GM21423 (cell line): Measurements from ENCODE around the gene NUDT14.

Source experiments
- ATAC-seq: cut with Tn5 transposase; IDR thresholded peaks from one replicate; pipeline ENCODE4 v1.9.1; 2021; ENCODE audit warnings: mild to moderate bottlenecking, moderate library complexity; ENCODE audit not compliant: unreplicated experiment

The NUDT14 gene

GRCh38 chr14:105178069-105178867 is 2.8 kb downstream of the NUDT14 start:
- ATAC-seq, result no peak

GRCh38 chr14:105177082-105177481 is 4.0 kb downstream of the NUDT14 start:
- no peak for ATAC-seq

GRCh38 chr14:105176513-105176912 is 4.6 kb downstream of the NUDT14 start:
- ATAC-seq, result no peak

GRCh38 chr14:105173901-105174894 is 6.9 kb downstream of the NUDT14 start:
- no peak for ATAC-seq

- no peak for ATAC-seq
These were observed 8.0 kb downstream of the NUDT14 start for GRCh38 chr14:105173145-105173544.

- ATAC-seq, result no peak
These were observed 8.6 kb downstream of the NUDT14 start for GRCh38 chr14:105172476-105172875.

- ATAC-seq, result no peak
These were observed 10.0 kb downstream of the NUDT14 start for GRCh38 chr14:105171004-105171673.

- no peak for ATAC-seq
These were observed 11.1 kb downstream of the NUDT14 start for GRCh38 chr14:105169776-105170655.

GRCh38 chr14:105168979-105169507 is 12.1 kb downstream of the NUDT14 start:
- ATAC-seq, result no peak

- ATAC-seq, result no peak
These were observed 12.6 kb downstream of the NUDT14 start, which contains the start of gene JAG2 for GRCh38 chr14:105168496-105168978. TSS of gene JAG2 (minus strand) at chr14:105168776. CDS start at chr14:105168420, 356 bp downstream.

- no peak for ATAC-seq
These were observed 13.1 kb downstream of the NUDT14 start for GRCh38 chr14:105168093-105168420.

- no peak for ATAC-seq
These were observed 13.6 kb downstream of the NUDT14 start for GRCh38 chr14:105167303-105168092.

GRCh38 chr14:105166571-105167302 is 14.4 kb downstream of the NUDT14 start:
- no peak for ATAC-seq

GRCh38 chr14:105165761-105166485 is 15.2 kb downstream of the NUDT14 start:
- ATAC-seq, result no peak

GRCh38 chr14:105165134-105165704 is 15.9 kb downstream of the NUDT14 start:
- no peak for ATAC-seq

- no peak for ATAC-seq
These were observed 17.9 kb downstream of the NUDT14 start for GRCh38 chr14:105163040-105163742.

- no peak for ATAC-seq
These were observed 18.5 kb downstream of the NUDT14 start for GRCh38 chr14:105162669-105162979.
